ENCODE results near the gene RAB6B. TPM values are rescaled to one million over a fixed set of nuclear protein-coding genes. Genes with fewer than 3 reads are reported as not detected.

RAB6B gene
- total and polyA plus RNA-seq, 2 experiments from 2014 or later = 2.6 to 9.1 TPM

DNA sequence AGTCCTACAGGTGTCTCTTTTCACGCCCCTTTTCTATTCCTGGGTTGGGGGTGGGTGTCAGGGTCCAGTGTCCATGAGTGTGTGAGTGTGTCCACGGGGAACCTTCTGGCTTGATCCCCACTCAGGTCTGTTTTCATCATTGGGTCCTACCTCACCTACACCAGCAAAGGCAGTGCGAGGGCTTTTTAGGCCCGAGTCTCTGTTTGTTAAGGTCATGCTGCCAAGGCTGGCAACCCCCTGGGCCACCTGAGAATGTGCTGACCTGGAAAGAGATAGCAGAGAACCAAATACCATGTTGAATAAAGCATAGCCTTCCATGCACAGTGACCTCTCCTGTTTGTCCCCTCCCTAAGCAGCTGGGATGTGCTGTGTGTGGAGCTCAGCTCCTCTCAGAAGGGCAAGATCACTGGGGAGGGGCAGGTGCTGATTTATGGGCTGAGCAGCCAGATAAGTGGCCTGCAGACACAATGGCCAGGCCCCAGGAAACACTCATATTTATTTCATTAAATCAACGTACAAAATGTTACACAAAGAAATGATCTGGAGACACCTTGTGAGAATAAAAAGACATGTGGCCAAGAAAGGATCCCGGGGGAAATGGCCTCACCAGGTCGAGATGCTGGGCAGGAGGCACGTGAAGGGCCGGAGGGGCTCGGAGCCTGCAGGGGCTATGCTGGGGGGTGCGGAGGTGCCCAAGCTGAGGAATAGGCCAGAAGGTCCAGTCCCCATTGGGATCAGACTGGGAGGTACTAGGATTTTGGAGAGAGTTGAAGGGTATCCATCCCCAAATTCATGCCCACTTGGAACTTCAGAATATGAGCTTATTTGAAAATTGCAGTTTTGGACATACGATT, 36.1 kb downstream of the RAB6B start:
- no peak for TF ChIP-seq EZH2 (IDR thresholded peaks at IDR 0.05; ENCODE audit: borderline replicate concordance)
- no peak for TF ChIP-seq EZH2phosphoT487 (IDR thresholded peaks at IDR 0.05; ENCODE audit: low read depth, severe bottlenecking, unreplicated experiment)
- TF ChIP-seq, protein P1, sequence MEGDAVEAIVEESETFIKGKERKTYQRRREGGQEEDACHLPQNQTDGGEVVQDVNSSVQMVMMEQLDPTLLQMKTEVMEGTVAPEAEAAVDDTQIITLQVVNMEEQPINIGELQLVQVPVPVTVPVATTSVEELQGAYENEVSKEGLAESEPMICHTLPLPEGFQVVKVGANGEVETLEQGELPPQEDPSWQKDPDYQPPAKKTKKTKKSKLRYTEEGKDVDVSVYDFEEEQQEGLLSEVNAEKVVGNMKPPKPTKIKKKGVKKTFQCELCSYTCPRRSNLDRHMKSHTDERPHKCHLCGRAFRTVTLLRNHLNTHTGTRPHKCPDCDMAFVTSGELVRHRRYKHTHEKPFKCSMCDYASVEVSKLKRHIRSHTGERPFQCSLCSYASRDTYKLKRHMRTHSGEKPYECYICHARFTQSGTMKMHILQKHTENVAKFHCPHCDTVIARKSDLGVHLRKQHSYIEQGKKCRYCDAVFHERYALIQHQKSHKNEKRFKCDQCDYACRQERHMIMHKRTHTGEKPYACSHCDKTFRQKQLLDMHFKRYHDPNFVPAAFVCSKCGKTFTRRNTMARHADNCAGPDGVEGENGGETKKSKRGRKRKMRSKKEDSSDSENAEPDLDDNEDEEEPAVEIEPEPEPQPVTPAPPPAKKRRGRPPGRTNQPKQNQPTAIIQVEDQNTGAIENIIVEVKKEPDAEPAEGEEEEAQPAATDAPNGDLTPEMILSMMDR (IDR thresholded peaks at IDR 0.05; ENCODE audit: poor library complexity) = no peak
- WGBS (ENCODE audit: low lambda C conversion rate, missing lambda C conversion rate) = 82% methylated on average over 12 of the region's 12 CpGs

DNA sequence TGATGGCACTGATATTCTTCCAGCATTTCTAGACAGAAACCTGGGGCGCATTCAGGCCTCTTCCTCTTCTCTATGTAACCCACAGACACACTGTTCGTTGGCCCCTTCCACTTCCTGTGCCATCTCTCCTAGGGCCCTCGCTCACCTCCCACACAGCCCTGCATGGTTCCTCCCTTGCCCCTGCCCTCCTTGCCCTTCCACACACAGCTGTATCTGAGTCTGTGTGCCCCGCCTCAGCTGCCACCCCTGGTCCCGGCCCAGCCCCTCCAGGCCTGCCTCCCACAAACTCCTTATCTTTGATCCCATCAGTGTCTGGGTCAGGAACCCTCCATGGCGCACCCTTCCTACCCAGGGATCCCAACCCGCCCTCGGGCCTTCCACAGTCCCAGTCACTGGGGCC, 37.9 kb downstream of the RAB6B start:
- Histone ChIP-seq H3K4me1 (ENCODE audit: insufficient read depth) (no peaks in the 10 kb centered on the region), H3K9me3 (ENCODE audit: low read depth) (no peaks in the 10 kb centered on the region), H3K4me3 (no peak overlapping the region), H3K27me3 (no peaks in the 10 kb centered on the region), H3K79me2 (no peaks in the 10 kb centered on the region), H3K4me2 (no peak overlapping the region), H3K9me2 (replicated peaks; ENCODE audit: insufficient read depth) (no peaks in the 10 kb centered on the region), H3K27ac (no peak overlapping the region), H2AFZ (no peak overlapping the region), H4K20me1 (ENCODE audit: insufficient read depth, poor library complexity, severe bottlenecking) (no peaks in the 10 kb centered on the region), H3K36me3 (replicated peaks; ENCODE audit: insufficient read depth, low read depth) (no peaks in the 10 kb centered on the region)
- 92% methylated on average over 8 of the region's 8 CpGs for WGBS (ENCODE audit: low lambda C conversion rate, missing lambda C conversion rate)
- no peak for DNase-seq (ENCODE audit: low spot score)
- TF ChIP-seq EZH2phosphoT487 (IDR thresholded peaks at IDR 0.05; ENCODE audit: low read depth, severe bottlenecking, unreplicated experiment) (no peak), EZH2 (IDR thresholded peaks at IDR 0.05; ENCODE audit: borderline replicate concordance) (no peak)
- TF ChIP-seq, protein P1 (IDR thresholded peaks at IDR 0.05; ENCODE audit: poor library complexity) = no peak

More for the DNA sequence above, 36.1 kb downstream of the RAB6B start:
- Histone ChIP-seq H3K27ac (no peak overlapping the region), H3K4me1 (ENCODE audit: insufficient read depth) (no peaks in the 10 kb centered on the region), H3K36me3 (replicated peaks; ENCODE audit: insufficient read depth, low read depth) (no peaks in the 10 kb centered on the region), H3K27me3 (no peaks in the 10 kb centered on the region), H3K4me3 (no peak overlapping the region), H2AFZ (no peak overlapping the region), H3K4me2 (no peak overlapping the region), H4K20me1 (ENCODE audit: insufficient read depth, poor library complexity, severe bottlenecking) (no peaks in the 10 kb centered on the region), H3K79me2 (no peaks in the 10 kb centered on the region), H3K9me2 (replicated peaks; ENCODE audit: insufficient read depth) (no peaks in the 10 kb centered on the region), H3K9me3 (ENCODE audit: low read depth) (no peaks in the 10 kb centered on the region)
- DNase-seq (ENCODE audit: low spot score) = no peak

DNA sequence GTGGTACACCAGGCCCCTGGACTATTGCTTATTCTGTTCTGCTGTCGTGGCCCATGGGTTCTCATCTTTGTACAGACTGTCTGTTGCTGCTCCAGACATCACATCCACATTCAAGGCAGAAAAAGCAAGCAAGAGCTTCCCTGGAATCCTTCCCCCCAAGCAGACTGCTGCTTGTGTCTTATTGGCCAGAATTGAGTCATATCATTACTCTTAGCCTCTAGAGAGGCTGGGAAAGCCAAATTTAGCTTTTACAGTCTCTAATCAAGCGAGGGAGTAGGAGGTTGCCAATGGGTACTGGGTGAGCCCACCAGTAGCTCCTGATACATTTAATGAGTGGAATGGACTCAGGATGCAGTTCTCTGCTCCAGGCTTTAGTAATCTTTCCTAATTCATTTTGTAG, 39.4 kb downstream of the RAB6B start:
- no peak for DNase-seq (ENCODE audit: low spot score)
- WGBS (ENCODE audit: low lambda C conversion rate, missing lambda C conversion rate) = 66% methylated on average over 2 of the region's 2 CpGs
- Histone ChIP-seq H3K9me2 (replicated peaks; ENCODE audit: insufficient read depth) (no peaks in the 10 kb centered on the region), H3K27me3 (no peaks in the 10 kb centered on the region), H2AFZ (no peak overlapping the region), H3K9me3 (ENCODE audit: low read depth) (no peaks in the 10 kb centered on the region), H4K20me1 (ENCODE audit: insufficient read depth, poor library complexity, severe bottlenecking) (no peaks in the 10 kb centered on the region), H3K4me3 (no peak overlapping the region), H3K27ac (no peak overlapping the region), H3K36me3 (replicated peaks; ENCODE audit: insufficient read depth, low read depth) (no peaks in the 10 kb centered on the region), H3K79me2 (no peaks in the 10 kb centered on the region), H3K4me1 (ENCODE audit: insufficient read depth) (no peaks in the 10 kb centered on the region), H3K4me2 (no peak overlapping the region)
- no peak for TF ChIP-seq EZH2phosphoT487 (IDR thresholded peaks at IDR 0.05; ENCODE audit: low read depth, severe bottlenecking, unreplicated experiment)
- TF ChIP-seq, protein P1 (IDR thresholded peaks at IDR 0.05; ENCODE audit: poor library complexity) = no peak
- no peak for TF ChIP-seq EZH2 (IDR thresholded peaks at IDR 0.05; ENCODE audit: borderline replicate concordance)
